HG03135 (cell line): Measurements from ENCODE around the gene AGPAT2.

Source experiments
- ATAC-seq: cut with Tn5 transposase; IDR thresholded peaks from one replicate; pipeline ENCODE4 v1.9.1; 2021; ENCODE audit warnings: mild to moderate bottlenecking, moderate library complexity; ENCODE audit not compliant: unreplicated experiment

The AGPAT2 gene

GRCh38 chr9:136665111-136665703, 22.1 kb downstream of the AGPAT2 start:
- ATAC-seq: no peak

DNA sequence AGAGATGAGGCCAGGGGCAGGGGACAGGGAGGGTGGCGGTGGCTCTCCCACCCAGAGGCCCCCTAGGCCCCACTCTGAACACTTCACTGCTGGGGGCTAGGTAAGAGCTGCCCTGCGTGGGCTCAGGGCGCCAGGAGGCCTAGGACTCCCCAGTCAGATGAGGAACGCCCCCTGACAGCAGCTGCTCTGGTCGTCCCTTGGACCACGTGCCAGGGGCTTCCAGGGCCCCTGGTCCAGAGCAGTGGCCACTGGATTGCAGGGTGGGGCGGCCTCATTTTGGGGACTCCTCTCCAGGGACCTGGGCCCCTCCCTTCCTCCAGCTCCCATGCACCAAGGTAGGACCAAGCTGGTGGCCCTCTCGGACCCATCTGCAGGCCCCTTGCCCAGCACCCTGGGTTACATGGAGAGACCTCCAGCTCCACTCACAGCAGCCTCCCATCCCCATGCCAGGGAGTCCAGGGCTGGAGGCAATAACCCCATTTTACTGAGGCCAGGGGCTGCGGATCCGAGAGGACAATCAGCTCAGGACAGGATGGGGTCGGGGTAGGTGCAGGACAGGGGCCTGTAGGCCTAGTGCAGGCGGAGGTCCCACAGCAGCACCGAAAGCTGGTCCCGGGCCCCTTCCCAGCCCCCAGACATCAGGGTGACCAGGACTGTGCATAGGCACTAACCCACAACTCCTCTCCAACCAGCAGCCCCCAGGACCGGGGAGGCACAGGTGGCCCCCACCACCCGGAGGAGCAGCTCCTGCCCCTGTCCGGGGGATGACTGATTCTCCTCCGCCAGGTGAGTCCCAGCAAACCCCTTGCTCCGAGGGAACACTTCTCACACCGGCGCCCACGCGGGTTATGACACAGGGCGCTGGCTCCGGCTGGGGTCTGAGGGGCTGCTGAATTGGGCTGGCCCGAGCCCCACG, 23.0 kb downstream of the AGPAT2 start:
- no peak for ATAC-seq

DNA sequence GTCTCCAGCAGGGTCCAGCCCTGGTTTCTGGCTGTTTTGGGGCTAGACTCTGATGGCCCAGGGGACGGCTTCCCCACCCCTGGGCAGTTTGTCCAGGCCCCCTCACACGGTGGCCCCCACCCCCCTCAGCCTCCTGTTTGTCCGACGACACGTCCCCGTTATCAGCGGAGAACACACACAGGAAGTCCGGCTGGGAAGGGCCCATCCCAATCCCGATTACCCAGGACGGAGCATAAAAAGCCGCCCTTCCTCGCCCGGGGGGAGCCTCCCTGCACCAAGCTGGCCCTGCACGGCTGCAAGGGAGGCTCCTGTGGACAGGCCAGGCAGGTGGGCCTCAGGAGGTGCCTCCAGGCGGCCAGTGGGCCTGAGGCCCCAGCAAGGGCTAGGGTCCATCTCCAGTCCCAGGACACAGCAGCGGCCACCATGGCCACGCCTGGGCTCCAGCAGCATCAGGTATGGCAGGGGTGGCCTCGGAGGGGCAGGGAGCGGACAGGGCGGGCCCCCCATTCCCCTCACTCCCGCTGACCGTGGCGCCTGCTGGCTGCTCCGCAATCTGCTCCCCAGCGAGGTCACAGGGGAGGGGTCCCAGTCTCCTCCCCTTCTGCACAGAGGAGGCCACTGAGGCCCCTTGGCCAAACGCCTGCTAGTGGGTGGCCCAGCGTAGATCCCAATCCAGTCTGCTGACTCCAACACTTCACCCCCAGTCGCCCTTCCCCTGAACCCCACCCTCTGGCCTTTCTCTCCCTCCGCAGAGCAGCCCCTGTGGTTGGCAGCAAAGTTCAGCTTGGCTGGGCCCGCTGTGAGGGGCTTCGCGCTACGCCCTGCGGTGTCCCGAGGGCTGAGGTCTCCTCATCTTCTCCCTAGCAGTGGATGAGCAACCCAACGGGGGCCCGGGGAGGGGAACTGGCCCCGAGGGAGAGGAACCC, 24.3 kb downstream of the AGPAT2 start, which contains the start of gene EGFL7:
EGFL7 (plus strand) TSS at position 261 of the 926 bp plus-strand sequence. CDS start 5,367 bp downstream, outside the sequence.
- ATAC-seq: no peak

- ATAC-seq: no peak
Measured at GRCh38 chr9:136662326-136662655, 25.0 kb downstream of the AGPAT2 start.

- ATAC-seq: no peak
Measured at GRCh38 chr9:136661641-136662325, 25.5 kb downstream of the AGPAT2 start.

DNA sequence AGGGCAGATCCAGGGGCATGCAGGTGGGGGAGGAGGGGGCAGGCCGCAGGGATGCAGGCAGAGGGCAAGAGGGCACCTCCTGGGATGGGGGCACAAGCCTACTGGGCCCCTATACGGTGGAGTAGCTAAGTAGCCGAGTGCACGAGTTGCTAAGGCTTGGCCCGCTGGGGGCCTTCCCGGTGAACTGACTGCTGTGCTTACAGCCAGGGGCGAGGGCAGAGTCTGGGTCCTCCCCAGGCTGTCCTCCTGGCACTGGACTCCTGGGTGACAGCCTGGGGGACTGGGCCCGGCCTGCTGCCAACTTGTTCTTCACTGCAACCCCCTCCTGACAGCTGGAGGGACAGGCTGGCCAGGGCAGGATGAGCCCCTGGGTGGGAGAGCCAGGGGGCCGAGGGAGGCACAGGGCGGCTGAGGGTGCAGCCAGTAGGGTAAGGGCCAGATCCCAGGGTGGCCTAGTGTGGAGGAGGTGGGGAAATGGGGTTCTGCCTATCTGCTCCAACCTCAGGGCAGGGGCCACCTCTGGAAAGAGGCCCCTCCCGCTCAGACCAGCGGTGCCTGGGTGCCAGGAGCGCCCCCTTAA, 26.2 kb downstream of the AGPAT2 start:
- ATAC-seq: no peak

GRCh38 chr9:136659861-136660784, 27.1 kb downstream of the AGPAT2 start:
- no peak for ATAC-seq

GRCh38 chr9:136658849-136659535, 28.3 kb downstream of the AGPAT2 start:
- no peak for ATAC-seq

DNA sequence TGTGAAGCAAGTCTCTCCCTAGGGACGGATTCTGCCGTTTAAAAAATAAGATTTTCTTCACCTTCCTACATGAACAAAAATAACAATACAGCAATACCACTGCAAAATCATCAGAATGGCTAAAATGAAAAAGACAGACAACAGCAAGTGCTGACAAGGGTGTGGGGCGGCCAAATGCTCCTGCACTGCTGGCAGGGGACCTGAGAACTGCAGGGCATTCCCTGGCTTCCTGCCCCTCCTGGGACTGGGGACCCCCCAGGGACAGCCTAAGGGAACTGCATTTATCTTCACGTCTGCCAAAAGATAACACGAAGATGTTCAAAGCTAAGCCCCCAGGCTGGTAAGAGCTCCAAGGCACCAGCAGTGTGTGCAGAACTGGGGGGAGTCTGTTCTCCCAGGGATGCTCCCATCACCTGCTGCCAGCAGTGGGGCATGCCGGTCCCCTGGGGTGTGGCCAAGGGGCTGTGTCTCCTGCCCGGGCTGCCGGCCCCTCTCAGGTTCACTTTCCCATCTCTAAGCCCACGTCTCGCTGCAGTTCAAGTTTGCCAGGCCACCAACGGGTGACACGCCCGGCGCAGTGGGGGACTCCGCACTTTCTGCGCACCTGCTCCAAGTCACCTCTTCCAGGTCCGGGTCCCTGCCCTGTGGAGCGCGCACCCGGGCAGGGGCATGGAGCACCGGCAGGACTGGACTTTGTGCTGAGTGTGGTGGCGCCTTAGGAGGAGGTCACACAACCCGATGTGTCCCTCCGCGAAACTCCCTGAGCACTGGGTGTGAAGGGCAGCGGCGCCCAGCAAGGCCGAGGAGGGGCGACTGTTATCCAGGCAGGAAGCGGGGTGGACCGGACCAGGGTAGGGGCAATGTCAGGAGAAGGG, 29.0 kb downstream of the AGPAT2 start:
- no peak for ATAC-seq

DNA sequence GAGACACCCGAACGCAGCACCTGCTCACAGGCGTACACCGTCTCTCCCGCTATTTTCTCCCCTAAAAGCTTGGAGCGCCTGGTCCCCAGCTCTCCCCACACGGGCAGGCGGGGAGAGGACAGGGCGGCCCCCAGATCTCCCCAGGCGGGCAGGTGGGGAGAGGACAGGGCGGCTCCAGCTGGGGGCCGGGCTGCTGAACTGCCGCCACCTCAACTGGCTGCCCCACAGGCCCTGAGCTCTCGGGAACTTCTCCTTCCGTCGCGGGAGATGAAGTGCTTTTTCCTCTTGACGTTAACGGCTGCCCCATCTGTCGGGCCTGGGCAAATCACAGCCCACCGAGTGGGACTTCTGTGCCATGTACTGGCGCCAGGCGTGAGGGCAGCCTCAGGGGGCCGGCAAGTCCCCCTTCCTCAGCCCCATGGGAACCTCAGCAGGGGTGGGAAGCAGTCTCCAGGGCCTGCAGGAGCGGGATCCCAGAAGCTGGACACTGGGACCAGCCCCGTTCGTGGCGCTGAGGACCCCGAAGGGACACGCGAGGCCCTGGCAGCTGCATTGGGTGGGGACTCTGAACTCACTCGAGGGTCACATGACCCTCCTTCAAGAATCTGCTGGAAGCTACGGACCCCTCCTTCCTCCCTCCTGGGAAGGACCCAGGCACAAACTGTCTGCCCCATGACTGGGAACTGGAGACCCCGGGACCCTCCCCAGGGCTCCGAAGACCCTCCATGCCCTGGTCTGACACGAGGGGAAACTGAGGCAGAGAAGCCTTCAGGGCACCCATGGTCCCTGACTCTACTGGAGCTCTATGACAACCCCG, 30.3 kb downstream of the AGPAT2 start:
- no peak for ATAC-seq

- ATAC-seq: no peak
Measured at GRCh38 chr9:136656183-136656738, 31.0 kb downstream of the AGPAT2 start.

DNA sequence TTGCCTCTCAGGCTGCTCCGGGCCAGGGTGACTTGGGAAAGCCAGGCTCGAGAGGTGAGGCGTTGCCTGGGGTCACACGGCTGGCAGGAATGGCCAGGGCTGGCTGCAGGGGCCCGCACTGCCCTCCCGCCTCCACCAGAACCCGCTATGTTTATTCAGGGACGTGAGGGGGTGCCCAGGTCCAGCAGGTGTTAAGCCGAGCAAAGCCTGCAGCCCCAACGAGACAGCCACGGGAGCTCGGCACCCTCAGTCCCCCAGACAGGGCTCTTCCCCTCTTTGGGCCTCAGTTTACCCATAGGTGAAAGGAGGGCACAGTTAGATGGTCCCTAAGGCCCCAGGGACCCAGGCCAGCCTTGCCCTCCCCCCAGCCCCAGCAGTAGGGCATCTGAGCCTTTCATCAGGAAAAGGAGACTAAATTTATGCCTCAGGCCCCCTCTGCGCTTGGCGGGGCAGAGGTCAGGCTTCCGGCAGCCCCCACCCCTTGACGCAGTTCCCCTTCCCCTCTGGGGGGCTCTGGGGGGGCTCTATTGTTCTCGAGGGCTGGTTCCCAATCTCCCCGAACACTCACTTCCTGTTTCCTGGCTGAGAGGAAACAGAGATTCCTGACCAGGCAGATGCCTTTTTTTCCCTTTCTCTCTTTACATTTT, 31.6 kb downstream of the AGPAT2 start:
- ATAC-seq: no peak

- ATAC-seq: no peak
Measured at GRCh38 chr9:136654820-136655535, 32.3 kb downstream of the AGPAT2 start.

DNA sequence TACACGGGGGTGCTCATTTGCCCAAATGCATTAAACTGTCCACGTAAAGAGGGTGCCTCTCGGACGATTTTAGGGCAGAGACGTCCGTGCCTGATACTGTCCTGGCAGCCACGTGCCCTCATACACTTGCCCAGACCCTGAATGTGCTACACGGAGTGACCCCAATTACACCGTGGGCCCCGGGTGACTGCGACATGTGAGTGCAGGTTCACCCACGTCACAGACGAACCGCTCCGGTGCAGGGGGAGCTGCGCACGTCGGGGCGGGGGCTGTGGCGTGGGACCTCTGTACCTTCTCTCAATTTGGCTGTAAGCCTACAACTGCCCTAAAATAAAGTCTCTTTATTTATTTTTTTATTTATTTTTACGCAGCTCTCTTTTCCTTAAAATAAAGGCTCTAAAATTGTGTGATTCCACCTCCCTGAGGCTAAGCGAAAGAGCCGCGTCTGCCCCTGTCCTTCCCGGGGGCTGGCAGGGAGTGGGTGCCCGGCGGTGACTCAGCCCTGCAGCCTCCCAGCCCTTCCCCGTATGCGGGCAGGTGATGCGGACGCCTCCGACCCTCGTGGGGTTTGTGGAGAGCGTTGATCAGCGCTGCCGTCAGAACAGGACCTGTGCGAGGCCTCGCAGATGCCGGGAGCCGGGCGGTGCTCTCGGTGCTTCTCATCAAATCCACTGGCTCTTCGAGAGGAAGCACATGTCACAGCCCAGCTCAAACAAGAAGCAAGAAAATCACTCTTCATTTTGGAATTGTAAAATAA, 33.8 kb downstream of the AGPAT2 start:
- no peak for ATAC-seq

DNA sequence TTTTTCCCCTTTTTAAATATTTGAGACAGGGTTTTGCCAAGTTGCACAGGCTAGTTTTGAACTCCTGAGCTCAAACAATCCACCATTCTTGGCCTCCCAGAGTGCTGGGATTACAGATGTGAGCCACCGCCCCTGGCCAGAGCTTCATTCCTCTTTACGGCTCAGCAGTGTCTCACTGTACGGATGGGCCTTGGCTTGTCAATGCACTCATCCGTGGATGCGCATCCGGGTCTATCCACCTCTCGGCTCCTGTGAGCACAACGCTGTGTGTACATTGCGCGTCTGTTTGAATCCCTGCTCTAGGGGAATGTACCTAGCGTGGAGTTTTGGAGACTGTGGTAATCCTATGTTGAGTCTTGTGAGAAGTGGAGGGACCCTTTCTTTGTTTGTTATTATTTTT, 35.4 kb downstream of the AGPAT2 start:
- no peak for ATAC-seq
